ENCODE results near the gene BCAS1.

The BCAS1 gene

DNA sequence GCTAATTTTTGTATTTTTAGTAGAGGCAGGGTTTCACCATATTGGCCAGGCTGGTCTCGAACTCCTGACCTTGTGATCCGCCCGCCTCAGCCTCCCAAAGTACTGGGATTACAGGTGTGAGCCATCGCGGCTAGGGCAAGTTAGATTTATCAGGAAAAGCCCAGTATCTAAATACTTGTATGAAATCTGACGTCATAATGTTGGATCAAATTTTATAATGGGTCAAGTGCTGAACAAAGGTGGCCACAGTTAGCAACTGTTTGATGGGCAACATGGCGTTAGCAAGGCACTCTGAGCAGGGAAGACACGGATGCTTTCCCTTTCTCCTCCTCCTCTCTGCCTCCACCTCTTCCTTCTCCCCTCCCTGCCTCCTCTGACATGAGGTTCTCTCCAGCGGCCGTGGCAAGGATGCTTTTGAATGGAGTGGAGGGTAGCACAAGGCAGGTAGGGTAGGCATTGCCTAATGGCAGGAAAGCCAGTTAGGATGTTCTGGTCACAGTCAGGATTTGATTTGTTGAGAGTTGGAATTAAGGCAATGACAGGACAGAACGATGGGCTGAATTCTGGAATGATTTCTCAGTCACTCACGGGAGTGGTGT is 149.6 kb downstream of the BCAS1 start:
- DNase-seq: no peak

DNA sequence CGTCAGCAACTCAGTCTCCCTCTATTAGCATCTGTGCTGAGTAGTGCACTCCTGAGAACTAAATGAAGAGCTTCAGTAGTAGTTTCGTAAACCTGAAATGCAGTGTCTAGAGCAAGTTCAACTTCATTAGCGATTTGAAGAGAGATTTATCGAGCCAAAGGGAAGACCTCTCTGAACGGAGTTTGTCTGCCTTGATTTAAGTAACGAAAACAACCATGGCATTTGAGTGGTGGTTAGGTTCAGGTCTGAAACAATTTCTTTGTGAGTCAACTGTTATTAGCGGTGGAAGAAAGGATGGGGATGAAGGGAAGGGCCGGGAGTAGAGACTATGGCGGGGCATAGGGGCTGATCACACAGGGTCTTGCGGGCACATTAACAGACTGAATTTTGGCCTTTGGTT is 150.5 kb downstream of the BCAS1 start:
- DNase-seq: no peak

- DNase-seq: no peak
Measured at GRCh38 chr20:53918949-53919361, 151.4 kb downstream of the BCAS1 start.

- DNase-seq: no peak
Measured at GRCh38 chr20:53918020-53918311, 152.4 kb downstream of the BCAS1 start.

- no peak for DNase-seq
Measured at GRCh38 chr20:53917145-53918019, 153.0 kb downstream of the BCAS1 start.

- DNase-seq: no peak
Measured at GRCh38 chr20:53916173-53916512, 154.3 kb downstream of the BCAS1 start.

GRCh38 chr20:53915446-53916172 is 154.8 kb downstream of the BCAS1 start:
- DNase-seq: peak; percentile 49

DNA sequence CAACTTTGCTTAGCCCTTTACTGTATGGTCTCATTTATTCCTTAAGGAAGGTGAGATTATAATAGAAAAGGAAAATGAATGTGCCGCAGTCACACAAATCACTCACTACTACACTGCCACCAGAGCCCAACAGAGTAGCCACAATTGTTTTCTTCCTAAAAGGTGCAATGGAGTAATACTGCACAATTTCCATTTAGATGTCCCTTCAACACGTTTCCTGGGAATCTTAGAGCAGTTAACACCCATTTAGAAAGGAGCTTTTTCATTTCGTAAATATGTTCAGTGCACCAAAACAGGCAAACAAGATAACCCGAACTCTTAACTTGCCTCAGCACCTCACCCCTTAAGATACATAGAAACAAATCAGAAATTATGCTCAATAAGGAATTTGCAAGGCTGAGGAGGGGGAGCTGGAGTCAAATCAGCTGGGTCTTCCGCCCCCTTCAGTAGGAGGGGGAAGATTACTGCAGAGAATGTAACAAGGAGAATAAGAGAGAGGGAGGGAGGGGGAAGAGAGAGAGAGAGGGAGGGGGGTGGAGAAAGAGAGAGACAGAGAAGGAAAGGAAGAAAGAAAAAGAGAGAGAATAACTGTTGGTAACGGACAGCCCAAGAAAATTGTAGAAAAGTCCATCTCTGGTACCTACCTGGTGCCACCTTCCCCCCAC is 155.5 kb downstream of the BCAS1 start:
- no peak for DNase-seq

GRCh38 chr20:53914091-53914780 is 156.2 kb downstream of the BCAS1 start:
- no peak for DNase-seq

DNA sequence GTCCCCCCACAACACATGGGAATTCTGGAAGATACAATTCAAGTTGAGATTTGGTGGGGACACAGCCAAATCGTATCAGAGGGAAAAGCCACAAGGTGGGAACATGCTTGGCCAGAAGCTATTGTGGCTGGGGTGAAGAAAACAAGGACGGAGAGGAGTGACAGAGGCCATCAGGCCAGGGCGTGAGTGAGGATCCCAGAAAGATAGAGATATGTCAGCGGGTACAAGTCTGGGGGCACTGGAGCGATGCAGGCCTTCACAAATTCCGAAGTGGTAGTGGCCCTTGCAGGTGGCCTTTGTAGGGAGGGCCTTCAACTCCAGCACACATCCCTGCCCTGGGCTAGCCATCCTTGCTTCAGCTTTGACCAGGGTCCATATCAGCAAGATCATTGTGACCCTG is 159.1 kb downstream of the BCAS1 start:
- DNase-seq: no peak

DNA sequence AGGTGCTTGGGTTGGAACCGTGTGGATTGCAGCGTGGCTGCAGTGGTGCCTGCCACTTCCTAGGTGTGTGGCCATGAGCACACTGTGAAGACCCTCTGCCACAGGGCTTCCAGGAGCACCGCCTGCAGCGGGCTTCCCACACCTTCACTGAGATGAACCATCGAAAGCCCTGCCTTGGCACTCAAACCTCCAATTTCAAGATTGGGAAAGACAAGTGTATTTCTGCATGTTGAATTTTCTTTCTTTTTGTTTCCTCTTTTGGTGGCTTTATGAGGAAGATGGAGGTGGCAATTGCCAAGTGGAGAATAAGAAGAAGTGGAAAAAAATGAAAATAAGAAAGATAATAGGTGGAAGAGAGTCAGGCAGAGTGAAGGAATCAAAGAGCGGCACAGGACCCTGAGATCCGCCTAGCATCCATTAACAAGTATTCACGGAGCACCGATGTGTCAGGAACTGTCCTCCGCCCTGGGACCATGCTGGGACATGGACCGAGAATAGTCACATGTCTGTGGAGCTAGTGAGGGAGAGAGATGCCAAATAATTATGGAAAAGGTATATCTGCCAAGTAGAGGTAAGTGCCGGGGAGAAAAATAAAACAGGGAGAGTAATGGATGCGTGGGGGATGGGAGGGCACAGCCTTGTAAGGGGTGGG is 159.9 kb downstream of the BCAS1 start:
- no peak for DNase-seq

GRCh38 chr20:53907968-53908751 is 162.2 kb downstream of the BCAS1 start:
- no peak for DNase-seq

GRCh38 chr20:53905820-53906191 is 164.6 kb downstream of the BCAS1 start:
- DNase-seq: no peak

DNA sequence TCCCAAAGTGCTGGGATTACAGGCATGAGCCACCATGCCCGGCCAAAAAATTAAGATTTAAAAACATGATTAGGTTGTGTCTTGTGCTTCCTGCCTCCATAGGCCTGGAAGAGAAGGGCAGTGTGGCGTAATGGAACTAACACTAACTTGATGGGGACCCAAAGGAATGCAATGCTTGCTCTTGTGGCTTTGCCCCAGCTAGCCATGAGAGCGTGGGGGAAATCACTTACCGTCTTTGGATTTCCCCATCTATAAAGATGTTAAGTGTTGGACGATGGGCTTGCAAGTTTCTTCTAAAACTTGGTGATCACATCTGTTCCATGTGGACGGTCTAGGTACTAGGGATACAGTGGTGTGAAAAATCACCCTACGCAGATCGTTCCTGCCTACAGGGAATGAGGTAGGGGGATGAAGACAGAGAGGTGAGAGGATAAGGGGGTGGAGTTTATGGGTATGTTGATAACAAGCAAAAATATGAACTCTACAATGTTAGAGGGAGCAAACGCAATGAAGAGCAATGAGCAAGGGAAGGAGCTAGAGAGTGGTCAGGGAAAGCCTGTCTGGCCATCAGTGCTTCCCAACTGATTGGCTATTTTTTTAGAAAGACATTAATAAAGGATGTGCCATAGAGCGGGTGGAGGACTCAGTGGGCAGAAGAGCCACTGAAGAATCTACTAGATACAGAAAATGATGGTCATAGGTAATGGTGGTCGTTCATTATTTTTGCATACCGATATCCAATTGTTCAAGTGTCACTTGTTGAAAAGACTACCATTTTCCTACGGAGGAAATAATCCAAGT is 165.2 kb downstream of the BCAS1 start:
- no peak for DNase-seq

GRCh38 chr20:53904261-53904660 is 166.1 kb downstream of the BCAS1 start:
- no peak for DNase-seq

DNA sequence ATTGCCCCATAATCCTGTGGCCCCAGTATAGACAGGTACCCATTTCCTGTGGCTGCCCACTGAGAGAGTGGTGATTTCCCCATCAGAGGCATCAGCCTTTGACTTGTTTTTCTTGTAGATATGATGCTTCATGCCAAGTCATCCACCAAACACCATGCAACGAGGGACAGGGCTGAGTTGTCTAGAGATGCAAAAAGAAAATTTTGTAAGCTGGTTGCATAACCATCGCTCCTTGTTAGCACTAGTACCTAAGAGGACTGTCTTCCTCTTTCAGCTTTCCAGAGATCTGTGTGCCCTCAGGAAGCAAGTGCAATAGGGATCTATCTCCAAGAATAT is 166.8 kb downstream of the BCAS1 start:
- DNase-seq: no peak

DNA sequence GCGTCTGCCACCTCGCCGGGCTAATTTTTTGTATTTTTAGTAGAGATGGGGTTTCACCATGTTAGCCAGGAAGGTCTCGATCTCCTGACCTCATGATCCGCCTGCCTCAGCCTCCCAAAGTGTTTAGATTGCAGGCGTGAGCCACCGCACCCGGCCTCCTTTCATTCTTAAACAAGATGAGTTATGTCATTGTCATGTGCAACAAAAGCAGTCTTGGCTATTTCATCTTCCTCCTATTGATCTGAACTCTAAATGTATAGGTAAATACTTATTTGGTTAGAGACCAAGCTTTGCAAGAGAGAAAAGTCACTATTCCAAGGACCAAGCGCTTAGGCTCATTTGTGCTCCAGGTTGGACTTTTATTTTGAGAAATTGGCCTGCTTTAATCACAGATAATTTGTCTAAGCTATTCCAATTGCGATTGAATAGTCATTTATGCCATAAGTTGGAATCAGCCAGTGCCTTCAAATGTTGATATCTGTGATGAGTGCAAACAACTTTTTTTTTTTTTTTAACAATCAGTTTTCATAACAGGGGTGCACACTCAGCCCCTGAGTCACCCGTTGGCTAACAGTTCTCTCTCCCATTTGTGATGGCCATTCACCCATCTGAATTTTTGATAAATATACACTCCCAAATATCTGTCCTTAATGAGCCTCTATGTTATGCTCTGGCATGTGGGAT is 167.3 kb downstream of the BCAS1 start:
- no peak for DNase-seq

GRCh38 chr20:53901497-53902096 is 168.8 kb downstream of the BCAS1 start:
- no peak for DNase-seq

DNA sequence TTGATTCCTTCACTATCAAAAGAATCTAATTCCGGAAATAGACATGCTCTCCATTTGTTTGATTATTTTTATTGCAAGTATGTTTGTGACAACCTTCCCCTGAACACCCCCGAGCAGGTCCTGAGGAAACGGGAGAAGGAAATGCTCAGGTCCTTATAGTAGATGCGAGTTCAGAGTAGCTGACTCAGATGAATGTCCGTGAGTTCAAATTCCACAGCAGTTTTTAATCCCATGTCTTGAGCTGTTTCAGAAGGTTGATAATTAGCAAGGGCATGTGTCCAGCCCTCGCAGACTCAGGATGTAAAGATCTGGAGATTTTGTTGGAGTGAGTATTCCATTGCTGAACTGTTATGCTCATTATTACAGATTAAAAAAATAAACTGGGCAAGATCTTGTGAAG is 169.3 kb downstream of the BCAS1 start:
- DNase-seq: no peak
